Smooth muscle cell (in vitro differentiated cells): ENCODE data around the gene MICALL1. TPM values are rescaled to one million over a fixed set of nuclear protein-coding genes. Genes with fewer than 3 reads are reported as not detected.
A peak's percentile ranks its signal among the peaks of the same experiment; 100 is the strongest.

ENCODE experiments used
- DNase-seq: peaks from one replicate; lab custom pipeline; 2025; ENCODE audit not compliant: unreplicated experiment; lab: John Stamatoyannopoulos, UW
- H2AFZ ChIP-seq: fragments of 200-600 bp; sonication (generic); 2 replicates; pipeline ENCODE4 v1.6.0; 2016; ENCODE audit warnings: antibody characterized with exemption, low read depth, mild to moderate bottlenecking
- H3F3A ChIP-seq: fragments of 200-600 bp; sonication (generic); 2 replicates; pipeline ENCODE4 v1.6.0; 2017; ENCODE audit warnings: antibody characterized with exemption, low read depth
- H3K27ac ChIP-seq: fragments of 200-600 bp; sonication (generic); 2 replicates; pipeline ENCODE4 v1.5.1; 2016; ENCODE audit warnings: low read depth, mild to moderate bottlenecking
- H3K27me3 ChIP-seq: fragments of 200-600 bp; sonication (generic); 2 replicates; pipeline ENCODE4 v1.6.1; 2016; ENCODE audit warnings: low read depth, mild to moderate bottlenecking
- H3K36me3 ChIP-seq: fragments of 200-600 bp; sonication (generic); 2 replicates; pipeline ENCODE4 v1.5.1; 2016; ENCODE audit warnings: low read depth
- H3K4me1 ChIP-seq: fragments of 200-600 bp; sonication (generic); 2 replicates; pipeline ENCODE4 v1.5.1; 2016; ENCODE audit warnings: low read depth
- H3K4me2 ChIP-seq: fragments of 200-600 bp; sonication (generic); 2 replicates; pipeline ENCODE4 v1.6.0; 2016; ENCODE audit warnings: mild to moderate bottlenecking
- H3K4me3 ChIP-seq: fragments of 200-600 bp; sonication (generic); 2 replicates; pipeline ENCODE4 v1.5.1; 2016; ENCODE audit warnings: mild to moderate bottlenecking
- H3K79me2 ChIP-seq: fragments of 200-600 bp; sonication (generic); 2 replicates; pipeline ENCODE4 v1.6.0; 2016; ENCODE audit warnings: low read depth, mild to moderate bottlenecking
- H3K9ac ChIP-seq: fragments of 200-600 bp; sonication (generic); 2 replicates; pipeline ENCODE4 v1.6.0; 2016; ENCODE audit warnings: low read depth
- H3K9me3 ChIP-seq: fragments of 200-600 bp; sonication (generic); replicated peaks from 2 replicates; pipeline ENCODE4 v1.5.1; 2016; ENCODE audit warnings: low read depth
- H4K20me1 ChIP-seq: fragments of 200-600 bp; sonication (generic); 2 replicates; pipeline ENCODE4 v1.6.0; 2016; ENCODE audit warnings: low read depth
- CTCF ChIP-seq: fragments of 200-600 bp; sonication (generic); IDR thresholded peaks from 2 replicates; pipeline ENCODE4 v1.5.1; 2017; ENCODE audit warnings: borderline replicate concordance, mild to moderate bottlenecking, antibody characterized with exemption; ENCODE audit not compliant: insufficient read depth, poor library complexity, severe bottlenecking
- WGBS: methylation state at CpG from one replicate; pipeline ENCODE4 v1.1.7; 2016; ENCODE audit warnings: low lambda C conversion rate; 5-methylcytosine and 5-hydroxymethylcytosine counted together
- polyA plus RNA-seq: library from polyadenylated mRNA; unstranded; fragments of >200 nt; fragmentation: Nextera tagmentation; extraction: Ambion mirVana; gene quantifications from 2 replicates; pipeline ENCODE4 v1.2.1, GENCODE V29; 2016
- total RNA-seq: library from RNA; depleted of rRNA; stranded (reverse); fragments of >200 nt; gene quantifications from 2 replicates; pipeline ENCODE4 v1.2.3, GENCODE V29; 2014

Gene MICALL1
- total RNA-seq (15.2 and 24.9 TPM in 2 replicates), polyA plus RNA-seq (8.7 and 17.1 TPM in 2 replicates)

- Histone ChIP-seq H3F3A (peaks cover 8% of the 10 kb centered on the region), H3K79me2 (peaks cover 36% of the 10 kb centered on the region), H2AFZ (no peak within 1 kb of the TSS), H3K36me3 (no peaks in the 10 kb centered on the region), H3K4me1 (peaks cover 8% of the 10 kb centered on the region), H3K9ac (peak within 1 kb of the TSS; percentile 76), H4K20me1 (peaks cover 33% of the 10 kb centered on the region), H3K27me3 (no peaks in the 10 kb centered on the region), H3K9me3 (no peaks in the 10 kb centered on the region), H3K4me3 (peak within 1 kb of the TSS; percentile 62), H3K27ac (peak within 1 kb of the TSS; percentile 96), H3K4me2 (peak within 1 kb of the TSS; percentile 93)
- WGBS = 30% methylated on average over 8 of the region's 90 CpGs
- TF ChIP-seq CTCF = no peak
- DNase-seq = peak; percentile 44
These were observed at the start of gene MICALL1 for GRCh38 chr22:37905534-37906363. Gene MICALL1, plus strand, starts transcription at chr22:37906297. Its CDS starts 126 bp downstream, at chr22:37906423.

GRCh38 chr22:37860796-37861421 lies 45.2 kb upstream of the MICALL1 start:
- Histone ChIP-seq H3K79me2 (peaks cover 16% of the 10 kb centered on the region), H3K9ac (no peak overlapping the region), H3F3A (peaks cover 4% of the 10 kb centered on the region), H3K36me3 (peaks cover 20% of the 10 kb centered on the region), H3K4me3 (no peak overlapping the region), H3K9me3 (no peaks in the 10 kb centered on the region), H3K27me3 (no peaks in the 10 kb centered on the region), H3K4me2 (no peak overlapping the region), H4K20me1 (peaks cover 38% of the 10 kb centered on the region), H2AFZ (no peak overlapping the region), H3K4me1 (no peaks in the 10 kb centered on the region), H3K27ac (no peak overlapping the region)
- WGBS = 79% methylated on average over 7 of the region's 7 CpGs
- DNase-seq = no peak
- TF ChIP-seq CTCF = no peak

- no peak for TF ChIP-seq CTCF
- Histone ChIP-seq H3K27ac (no peak overlapping the region), H3K4me2 (no peak overlapping the region)
These were observed 43.3 kb upstream of the MICALL1 start for GRCh38 chr22:37862570-37863325.

More at GRCh38 chr22:37862570-37863325, 43.3 kb upstream of the MICALL1 start:
- Histone ChIP-seq H4K20me1 (peaks cover 42% of the 10 kb centered on the region), H3K9ac (no peak overlapping the region), H3K9me3 (no peaks in the 10 kb centered on the region), H3K27me3 (no peaks in the 10 kb centered on the region), H3F3A (peaks cover 4% of the 10 kb centered on the region), H3K36me3 (peaks cover 22% of the 10 kb centered on the region), H3K79me2 (peaks cover 25% of the 10 kb centered on the region), H3K4me3 (no peak overlapping the region), H3K4me1 (no peaks in the 10 kb centered on the region), H2AFZ (no peak overlapping the region)
- 89% methylated on average over 7 of the region's 7 CpGs for WGBS
- DNase-seq = no peak
